Astrocyte of the cerebellum (primary cell): ENCODE results near the gene MMP14.

Source experiments
- DNase-seq: peaks from one replicate; pipeline ENCODE4 v3.0.0-alpha.2; 2011; ENCODE audit warnings: low read depth
- H3K4me3 ChIP-seq: 2 replicates; pipeline ENCODE4 v1.5.1; 2011; ENCODE audit warnings: mild to moderate bottlenecking, low read depth, low read length, moderate library complexity
- CTCF ChIP-seq: IDR thresholded peaks from 2 replicates; pipeline ENCODE4 v1.5.1; 2012; ENCODE audit warnings: low read length, low read depth, moderate library complexity, mild to moderate bottlenecking; ENCODE audit errors: missing control alignments
- in situ Hi-C: cut with HindIII; loops from 2 replicates; pipeline ENCODE4 v1.10.0; 2017; ENCODE audit warnings: low sequenced_read_pairs

MMP14 gene

GRCh38 chr14:22796087-22796707 lies 40.2 kb upstream of the MMP14 start:
- TF ChIP-seq CTCF, result no peak
- no peak overlapping the region for H3K4me3 ChIP-seq
- in situ Hi-C loops, result no loop called here
- no peak for DNase-seq

GRCh38 chr14:22797017-22797917 lies 39.1 kb upstream of the MMP14 start:
- no peak for DNase-seq
- no peak overlapping the region for H3K4me3 ChIP-seq
- in situ Hi-C loops, result no loop called here
- TF ChIP-seq CTCF, result no peak

GRCh38 chr14:22798528-22798927 lies 37.9 kb upstream of the MMP14 start:
- DNase-seq, result no peak
- no peak overlapping the region for H3K4me3 ChIP-seq
- no peak for TF ChIP-seq CTCF
- in situ Hi-C loops, result no loop called here

- DNase-seq, result no peak
- H3K4me3 ChIP-seq, result no peak overlapping the region
- in situ Hi-C loops, result loop anchor here (5.0 kb wide), 1 partner anchor 33 kb away; the partner anchor contains the start of gene OXA1L
- no peak for TF ChIP-seq CTCF
These were observed 36.0 kb upstream of the MMP14 start for GRCh38 chr14:22800346-22800745.

- in situ Hi-C loops, result loop anchor here (5.0 kb wide), 1 partner anchor 34 kb away; the partner anchor contains the start of gene OXA1L
- no peak overlapping the region for H3K4me3 ChIP-seq
- TF ChIP-seq CTCF, result no peak
- DNase-seq, result no peak
These were observed 34.7 kb upstream of the MMP14 start for GRCh38 chr14:22801716-22802115.

GRCh38 chr14:22802860-22803686 lies 33.3 kb upstream of the MMP14 start:
- DNase-seq, result no peak
- H3K4me3 ChIP-seq, result no peak overlapping the region
- in situ Hi-C loops, result loop anchor here (5.0 kb wide), 1 partner anchor 36 kb away; the partner anchor contains the start of gene OXA1L

More at GRCh38 chr14:22802860-22803686, 33.3 kb upstream of the MMP14 start:
- no peak for TF ChIP-seq CTCF
